ENCODE data around the gene NRG4. TPM values are rescaled to one million over a fixed set of nuclear protein-coding genes. Genes with fewer than 3 reads are reported as not detected.

NRG4 gene
- total RNA-seq, 1 experiment from 2014 or later, result not detected

GRCh38 chr15:75925440-75925839, 86.8 kb downstream of the NRG4 start:
- H2BK5ac ChIP-seq (ENCODE audit: insufficient read length, low read length), result no peak overlapping the region
- H4K5ac ChIP-seq (ENCODE audit: insufficient read length, low read depth, low read length), result no peak overlapping the region
- no peak for TF ChIP-seq CTCF (conservative IDR thresholded peaks at IDR 0.05)
- no peak overlapping the region for H2BK20ac ChIP-seq (ENCODE audit: low read depth, low read length, poor library complexity, severe bottlenecking)
- Mint-ChIP-seq H3K27ac (0 out of 7 replicates have a peak overlapping the region, but pooled peaks of 1 of the 3 experiments have one; percentile 36), H3K36me3 (ENCODE audit: insufficient read depth in 1 of 3, low read depth in 3 of 3) (peaks cover 5 to 37% (median 17%) of the 10 kb centered on the region in 3 experiments; a peak in 6 of 7 replicates), H3K9me3 (no peaks in the 10 kb centered on the region), H3K27me3 (ENCODE audit: low read depth) (no peaks in the 10 kb centered on the region), H3K4me3 (no peak overlapping the region), H3K4me1 (peaks cover 26 to 33% of the 10 kb centered on the region in 2 experiments)
- no peak overlapping the region for H3K14ac ChIP-seq (ENCODE audit: insufficient read depth, low read length)
- no peak overlapping the region for H2BK12ac ChIP-seq (ENCODE audit: insufficient read length, low read depth, low read length)
- H3K18ac ChIP-seq (ENCODE audit: insufficient read length, low read depth, low read length), result no peak overlapping the region
- DNase-seq, result no peak
- no peak overlapping the region for H4K8ac ChIP-seq (replicated peaks; ENCODE audit: insufficient read length, low read depth, low read length)
- H3K27ac ChIP-seq (ENCODE audit: insufficient read length, low read depth, low read length), result no peak overlapping the region
- no peak overlapping the region for H2BK15ac ChIP-seq (ENCODE audit: low read depth, low read length)
- no peak overlapping the region for H3K9ac ChIP-seq (ENCODE audit: extremely low read depth, insufficient read length, low read length)
- H3K23me2 ChIP-seq (ENCODE audit: insufficient read length, low read depth, low read length, poor library complexity, severe bottlenecking), result no peaks in the 10 kb centered on the region
- H3K79me2 ChIP-seq (ENCODE audit: insufficient read depth, low read length), result peaks cover 3% of the 10 kb centered on the region; the same call in 1 of the 2 replicates
- H2BK120ac ChIP-seq (ENCODE audit: low read depth, low read length, poor library complexity, severe bottlenecking), result no peak overlapping the region
- no peaks in the 10 kb centered on the region for H4K20me1 ChIP-seq (ENCODE audit: control insufficient read depth, insufficient read depth, insufficient read length)
- no CpG with 5 or more reads among the region's 2 CpGs for WGBS (ENCODE audit: extremely low coverage, insufficient read length, low lambda C conversion rate)
- no peak overlapping the region for H3T11ph ChIP-seq (ENCODE audit: low read length)
- H3K27me3 ChIP-seq (ENCODE audit: insufficient read depth, low read length), result no peaks in the 10 kb centered on the region
- H3K56ac ChIP-seq (ENCODE audit: insufficient read length, low read depth, low read length), result no peak overlapping the region
- H3K4me1 ChIP-seq (ENCODE audit: insufficient read depth, low read length), result peaks cover 10% of the 10 kb centered on the region
- no peak overlapping the region for H3K4ac ChIP-seq (ENCODE audit: low read depth, low read length)
- H3K4me2 ChIP-seq (ENCODE audit: insufficient read depth, insufficient read length, low read length), result no peak overlapping the region
- peaks cover 4% of the 10 kb centered on the region for H3K79me1 ChIP-seq (ENCODE audit: insufficient read depth, low read depth, low read length, poor library complexity, severe bottlenecking)
- H2AFZ ChIP-seq (ENCODE audit: low read length), result no peak overlapping the region
- H2AK5ac ChIP-seq (ENCODE audit: insufficient read length, low read length), result no peak overlapping the region
- no peak overlapping the region for H3K23ac ChIP-seq (ENCODE audit: insufficient read length, low read depth, low read length)
- no peak overlapping the region for H4K91ac ChIP-seq (ENCODE audit: insufficient read length, low read depth, low read length)
- H3K9me3 ChIP-seq (ENCODE audit: control insufficient read depth, low read depth, low read length), result no peaks in the 10 kb centered on the region

Data from H9 (cell line).